Ovary (tissue), 9 donors: ENCODE results near the gene ST7. TPM values are rescaled to one million over a fixed set of nuclear protein-coding genes. Genes with fewer than 3 reads are reported as not detected.

ENCODE experiments used
- DNase-seq, 5 donors: peaks; one replicate each; pipeline ENCODE4 v3.0.0-alpha.2; 2019 to 2020
- H3K27ac ChIP-seq, 2 donors: fragments of 200-600 bp; one replicate each; pipeline versions ENCODE4 v1.5.1 to v1.8.0; 2019 to 2022
- H3K27me3 ChIP-seq: fragments of 200-600 bp; one replicate; pipeline ENCODE4 v1.8.0; 2022
- H3K36me3 ChIP-seq: fragments of 200-600 bp; sonication (generic); one replicate; pipeline ENCODE4 v1.5.1; 2019
- H3K4me1 ChIP-seq: one replicate; pipeline ENCODE4 v1.8.1; 2013; ENCODE audit warnings: mild to moderate bottlenecking, moderate library complexity; ENCODE audit not compliant: insufficient read depth
- H3K4me3 ChIP-seq: fragments of 200-600 bp; sonication (generic); one replicate; pipeline ENCODE4 v1.5.1; 2017
- H3K9me3 ChIP-seq, 2 donors: fragments of 200-600 bp in 1 of 2; sonication (generic) in 1 of 2; one replicate each; pipeline versions ENCODE4 v1.5.1 to v1.8.1; 2013 to 2019; ENCODE audit warnings: mild to moderate bottlenecking in 1 of 2, moderate library complexity in 1 of 2
- EP300 ChIP-seq: sonication (generic); formaldehyde crosslinking; IDR thresholded peaks from one replicate; pipeline ENCODE4 v1.6.1; 2017; ENCODE audit warnings: antibody characterized with exemption
- POLR2A ChIP-seq: fragments of 450-650 bp; IDR thresholded peaks from one replicate; pipeline ENCODE4 v1.6.1; 2017; ENCODE audit warnings: antibody characterized with exemption, mild to moderate bottlenecking, moderate library complexity
- WGBS, 3 donors: extraction: QIAGEN DNeasy Blood & Tissue Kit in 1 of 3; methylation state at CpG; one replicate each; pipeline versions ENCODE4 v1.1.5 to v1.1.7; 2013 to 2017; 5-methylcytosine and 5-hydroxymethylcytosine counted together
- intact Hi-C, 4 donors: fragments of 100-400 bp; cut with DNase I; formaldehyde crosslinking; loops; one replicate each; pipeline versions ENCODE4 v1.11.0 to v1.15.1; 2022 to 2023
- polyA plus RNA-seq, 2 donors: library from polyadenylated mRNA; stranded (reverse); fragments of 200-250 nt in 1 of 2; fragments of 350-450 nt in 1 of 2; fragmentation: Illumina TruSeq in 1 of 2; extraction: RNeasy Lipid Tissue Mini Kit (QIAGEN cat#74804) in 1 of 2; gene quantifications; one replicate each; pipeline ENCODE4 v1.2.3, GENCODE V29; 2013 to 2014
- total RNA-seq, 7 donors: library from RNA; depleted of rRNA in 2 of 7; stranded (reverse); fragments of >200 nt in 2 of 7; fragmentation: NEBNext Ultra II Directional in 3 of 7; extraction: Animal tissue kit (Norgen Biotek cat#: 25700) in 3 of 7; gene quantifications; one replicate each; pipeline versions ENCODE4 v1.1.0 to v1.2.4, GENCODE V29; 2016 to 2023
- TF ChIP-seq, protein P1 (sequence below), 3 donors: fragments of 450-650 bp in 2 of 3; fragments of 200-600 bp in 1 of 3; IDR thresholded peaks; one replicate each; pipeline versions ENCODE4 v1.5.1 to v1.8.0; 2016 to 2022; ENCODE audit warnings: antibody characterized with exemption in 3 of 3, mild to moderate bottlenecking in 1 of 3
- donor health status: DM: no; HTN: no; CAD: no; lungs with moderate emphysema.
- donor health status: DM: no; HTN: no; CAD: no.
- donor health status: Bipolar disorder and iron deficiency.
- donor health status: DM: yes; HTN: yes; CAD: no.
- donor health status: DM: no; HTN: no; CAD: no.
- donor health status: DM: yes; HTN: yes; CAD: no.

Gene ST7
- total and polyA plus RNA-seq, 9 donors = 14.1 to 37.7 (median 18.8) TPM

- no peak for DNase-seq
- Histone ChIP-seq H3K4me1 (no peaks in the 10 kb centered on the region), H3K36me3 (no peaks in the 10 kb centered on the region), H3K27ac (no peak overlapping the region), H3K9me3 (no peaks in the 10 kb centered on the region), H3K4me3 (no peak overlapping the region), H3K27me3 (no peaks in the 10 kb centered on the region)
- TF ChIP-seq EP300 (no peak), POLR2A (no peak)
- intact Hi-C loops = no loop called here
- WGBS, 3 donors = 89 to 96% (median 94%) methylated on average over 7 of the region's 7 CpGs
Measured at GRCh38 chr7:117076426-117076943, 123.2 kb downstream of the ST7 start.

GRCh38 chr7:117077658-117078057 lies 124.4 kb downstream of the ST7 start:
- Histone ChIP-seq H3K27me3 (no peaks in the 10 kb centered on the region), H3K4me1 (peaks cover under 1% of the 10 kb centered on the region), H3K4me3 (no peak overlapping the region)

DNA sequence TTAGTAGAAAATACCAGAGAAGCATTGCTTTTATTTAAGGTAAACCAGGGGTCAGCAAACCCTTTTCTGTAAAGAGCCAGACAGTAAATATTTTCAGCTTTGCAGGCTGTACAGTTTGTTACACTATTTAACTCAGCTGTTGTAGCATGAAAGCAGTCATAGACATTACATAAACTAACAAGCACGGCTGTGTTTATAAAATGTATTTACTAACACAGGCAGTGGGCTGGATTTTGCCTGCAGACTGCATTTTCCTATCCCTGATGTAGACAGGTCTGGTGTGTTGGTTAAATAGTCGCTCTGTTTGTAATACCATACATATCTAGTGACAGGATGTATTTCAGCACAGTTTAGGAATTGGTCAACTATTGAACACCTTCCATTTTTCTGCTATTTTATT lies 129.3 kb downstream of the ST7 start:
- Histone ChIP-seq H3K9me3 (no peaks in the 10 kb centered on the region), H3K27ac (no peak overlapping the region), H3K27me3 (no peaks in the 10 kb centered on the region), H3K4me3 (no peak overlapping the region), H3K36me3 (no peaks in the 10 kb centered on the region), H3K4me1 (peaks cover 1% of the 10 kb centered on the region)
- no peak for DNase-seq
- WGBS, 3 donors = 29 to 54% (median 31%) methylated on average over 2 of the region's 2 CpGs
- intact Hi-C loops = no loop called here
- TF ChIP-seq, protein P1, sequence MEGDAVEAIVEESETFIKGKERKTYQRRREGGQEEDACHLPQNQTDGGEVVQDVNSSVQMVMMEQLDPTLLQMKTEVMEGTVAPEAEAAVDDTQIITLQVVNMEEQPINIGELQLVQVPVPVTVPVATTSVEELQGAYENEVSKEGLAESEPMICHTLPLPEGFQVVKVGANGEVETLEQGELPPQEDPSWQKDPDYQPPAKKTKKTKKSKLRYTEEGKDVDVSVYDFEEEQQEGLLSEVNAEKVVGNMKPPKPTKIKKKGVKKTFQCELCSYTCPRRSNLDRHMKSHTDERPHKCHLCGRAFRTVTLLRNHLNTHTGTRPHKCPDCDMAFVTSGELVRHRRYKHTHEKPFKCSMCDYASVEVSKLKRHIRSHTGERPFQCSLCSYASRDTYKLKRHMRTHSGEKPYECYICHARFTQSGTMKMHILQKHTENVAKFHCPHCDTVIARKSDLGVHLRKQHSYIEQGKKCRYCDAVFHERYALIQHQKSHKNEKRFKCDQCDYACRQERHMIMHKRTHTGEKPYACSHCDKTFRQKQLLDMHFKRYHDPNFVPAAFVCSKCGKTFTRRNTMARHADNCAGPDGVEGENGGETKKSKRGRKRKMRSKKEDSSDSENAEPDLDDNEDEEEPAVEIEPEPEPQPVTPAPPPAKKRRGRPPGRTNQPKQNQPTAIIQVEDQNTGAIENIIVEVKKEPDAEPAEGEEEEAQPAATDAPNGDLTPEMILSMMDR (IDR thresholded peaks at IDR 0.05) = no peak
- TF ChIP-seq EP300 (no peak), POLR2A (no peak)

More at GRCh38 chr7:117077658-117078057, 124.4 kb downstream of the ST7 start:
- intact Hi-C loops = no loop called here
- Histone ChIP-seq H3K27ac (no peak overlapping the region), H3K36me3 (no peaks in the 10 kb centered on the region), H3K9me3 (no peaks in the 10 kb centered on the region)
- TF ChIP-seq, protein P1 (IDR thresholded peaks at IDR 0.05) = no peak
- TF ChIP-seq POLR2A (no peak), EP300 (no peak)
- DNase-seq = no peak

- Histone ChIP-seq H3K27me3 (no peaks in the 10 kb centered on the region), H3K4me1 (peaks cover 1% of the 10 kb centered on the region), H3K27ac (no peak overlapping the region), H3K36me3 (no peaks in the 10 kb centered on the region), H3K9me3 (no peaks in the 10 kb centered on the region), H3K4me3 (no peak overlapping the region)
- TF ChIP-seq POLR2A (no peak), EP300 (no peak)
- TF ChIP-seq, protein P1 (IDR thresholded peaks at IDR 0.05) = no peak
- 65 to 67% (median 65%) methylated on average over 2 of the region's 2 CpGs for WGBS, 3 donors
- no peak for DNase-seq
- intact Hi-C loops = no loop called here
Measured at GRCh38 chr7:117083648-117084047, 130.3 kb downstream of the ST7 start.

DNA sequence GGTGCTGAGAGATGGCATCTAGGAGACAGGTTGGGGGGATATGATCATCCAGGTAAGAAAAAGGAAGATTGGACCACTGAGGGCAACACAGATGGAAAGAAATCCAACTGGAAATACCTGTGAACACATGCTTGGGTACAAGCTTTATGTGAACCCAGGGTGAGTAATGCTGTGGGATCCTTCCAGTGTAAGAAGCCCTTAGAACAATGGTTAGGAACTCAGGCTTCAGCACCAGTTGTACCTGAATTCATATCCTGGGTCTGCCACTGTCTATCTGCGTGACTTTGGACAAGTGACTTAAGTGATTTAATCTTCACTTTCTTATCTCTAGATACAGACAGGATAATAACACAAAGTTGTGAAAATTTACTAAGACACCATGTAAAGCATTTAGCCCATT lies 131.0 kb downstream of the ST7 start:
- WGBS, 3 donors = 89 to 97% (median 97%) methylated on average over 1 of the region's 1 CpG
- no peak for DNase-seq
- intact Hi-C loops = no loop called here

More for the DNA sequence above, 131.0 kb downstream of the ST7 start:
- Histone ChIP-seq H3K27me3 (no peaks in the 10 kb centered on the region), H3K27ac (no peak overlapping the region), H3K36me3 (no peaks in the 10 kb centered on the region), H3K4me3 (no peak overlapping the region), H3K4me1 (peaks cover 1% of the 10 kb centered on the region), H3K9me3 (no peaks in the 10 kb centered on the region)
- TF ChIP-seq EP300 (no peak), POLR2A (no peak)
- TF ChIP-seq, protein P1 (IDR thresholded peaks at IDR 0.05) = no peak
